K562 (cell line): ENCODE results near the gene SPINT2. TPM values are rescaled to one million over a fixed set of nuclear protein-coding genes. Genes with fewer than 3 reads are reported as not detected.

Experiments
- CBFA2T2 ChIP-seq: fragments of 450-650 bp; conservative IDR thresholded peaks from 2 replicates; pipeline ENCODE4 v1.6.1; 2017; ENCODE audit warnings: mild to moderate bottlenecking
- CEBPB ChIP-seq: fragments of 450-650 bp; IDR thresholded peaks from 2 replicates; pipeline ENCODE4 v1.6.1; 2016; ENCODE audit warnings: missing genetic modification characterization, missing compliant biosample characterization
- FOS ChIP-seq: IDR thresholded peaks from 3 replicates; pipeline ENCODE4 v1.6.1; 2011; ENCODE audit not compliant: insufficient read length; ENCODE audit errors: extremely low read depth
- KDM4B ChIP-seq, 2 experiments: fragments of 450-650 bp in 1 of 2; sonication (generic) in 1 of 2; IDR thresholded peaks; 2 replicates each; pipeline ENCODE4 v1.6.1; 2016 to 2017; ENCODE audit warnings: borderline replicate concordance in 2 of 2, antibody characterized with exemption in 1 of 2, low read depth in 1 of 2, mild to moderate bottlenecking in 1 of 2
- NFATC3 ChIP-seq: fragments of 450-650 bp; IDR thresholded peaks from 2 replicates; pipeline ENCODE4 v1.6.1; 2017; ENCODE audit warnings: mild to moderate bottlenecking
- PHTF2 ChIP-seq: fragments of 250-450 bp; sonication (Bioruptor Pico); IDR thresholded peaks from 2 replicates; pipeline ENCODE4 v1.5.0; 2021; ENCODE audit warnings: mild to moderate bottlenecking
- SAP30 ChIP-seq: fragments of 200-600 bp; sonication (generic); IDR thresholded peaks from 2 replicates; pipeline ENCODE4 v1.6.1; 2012; ENCODE audit warnings: borderline replicate concordance, low read depth, mild to moderate bottlenecking, moderate library complexity, low read length, control low read depth, inconsistent platforms; ENCODE audit not compliant: insufficient read depth, poor library complexity, severe bottlenecking
- SMARCE1 ChIP-seq: fragments of 450-650 bp; IDR thresholded peaks from 2 replicates; pipeline ENCODE4 v1.7.1; 2016; ENCODE audit warnings: mild to moderate bottlenecking
- SNRNP70 ChIP-seq: fragments of 200-400 bp; formaldehyde crosslinking; optimal IDR thresholded peaks from 2 replicates; pipeline ENCODE3; 2017; ENCODE audit warnings: low read depth, low read length
- TAF9B ChIP-seq: fragments of 450-650 bp; IDR thresholded peaks from 2 replicates; pipeline ENCODE4 v1.6.1; 2018; ENCODE audit warnings: mild to moderate bottlenecking; ENCODE audit not compliant: partially characterized antibody
- TEAD2 ChIP-seq: fragments of 450-650 bp; IDR thresholded peaks from 2 replicates; pipeline ENCODE4 v1.6.1; 2016; ENCODE audit warnings: missing genetic modification characterization, control low read depth, missing compliant biosample characterization
- XRCC5 ChIP-seq: fragments of 200-400 bp; formaldehyde crosslinking; IDR thresholded peaks from 2 replicates; pipeline ENCODE4 v1.6.1; 2017; ENCODE audit warnings: low read depth, mild to moderate bottlenecking, low read length
- ZNF444 ChIP-seq: fragments of 250-450 bp; sonication (Bioruptor Pico); IDR thresholded peaks from 2 replicates; pipeline ENCODE4 v1.4.0; 2020; ENCODE audit warnings: mild to moderate bottlenecking, moderate library complexity
- ZNF764 ChIP-seq: fragments of 250-450 bp; sonication (Bioruptor Pico); IDR thresholded peaks from 2 replicates; pipeline ENCODE4 v1.4.0; 2020; ENCODE audit warnings: low read depth, mild to moderate bottlenecking, moderate library complexity
- polyA plus RNA-seq, 8 experiments: library from polyadenylated mRNA; depleted of rRNA in 4 of 8; stranded (reverse) in 5 of 8; unstranded in 3 of 8; fragments of >200 nt; fragmentation: Nextera tagmentation in 2 of 8; fragmentation: Illumina TruSeq in 1 of 8; extraction: Ambion mirVana in 2 of 8; extraction: Trizol in 1 of 8; gene quantifications; 2 replicates each; pipeline versions ENCODE4 v1.2.1 to v1.2.3, GENCODE V29; 2011 to 2014; ENCODE audit warnings: inconsistent platforms in 1 of 8, missing spikeins in 1 of 8
- total RNA-seq, 7 experiments: library from RNA; depleted of rRNA in 6 of 7; stranded (reverse); fragments of >200 nt in 6 of 7; fragmentation: Illumina TruSeq in 2 of 7; extraction: Trizol in 2 of 7; gene quantifications; 2 replicates each; pipeline versions ENCODE4 v1.2.1 to v1.2.3, GENCODE V29; 2011 to 2021; ENCODE audit warnings: low replicate concordance in 1 of 7
- TF ChIP-seq, protein P1 (sequence below): fragments of 450-650 bp; IDR thresholded peaks from 2 replicates; pipeline ENCODE4 v1.6.1; 2016; ENCODE audit warnings: low read depth
- TF ChIP-seq, protein P2 (sequence below): fragments of 450-650 bp; IDR thresholded peaks from 2 replicates; pipeline ENCODE4 v1.6.1; 2017; ENCODE audit warnings: antibody characterized with exemption
- TF ChIP-seq, protein P3 (sequence below): fragments of 250-450 bp; sonication (Bioruptor Pico); IDR thresholded peaks from 2 replicates; pipeline ENCODE4 v1.9.0; 2021; ENCODE audit warnings: mild to moderate bottlenecking

Gene SPINT2
- total and polyA plus RNA-seq, 9 of the 15 experiments (the other 6 are each of a cell fraction or from before 2014, with no cell fraction given), result 0.65 to 4.5 (median 3.4) TPM

DNA sequence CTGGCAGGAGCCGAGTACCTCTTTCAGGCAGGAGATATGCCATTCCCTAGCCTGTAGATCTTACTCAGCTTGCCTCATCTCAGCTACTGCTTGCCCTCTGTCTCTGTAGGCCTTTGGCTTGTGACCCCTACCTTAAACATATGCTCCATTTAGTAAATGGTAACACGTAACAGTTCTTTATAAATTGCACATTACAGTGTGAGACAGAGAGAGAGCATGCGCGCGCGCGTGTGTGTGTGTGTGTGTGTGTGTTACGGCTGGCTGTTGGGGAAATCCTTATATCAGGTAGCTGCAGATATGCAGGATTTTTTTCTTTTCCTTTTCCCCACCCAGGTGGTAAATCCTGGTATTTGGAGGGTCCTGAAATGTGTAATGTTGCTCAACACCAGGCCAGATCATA lies 4.2 kb downstream of the SPINT2 start (continued):
- TF ChIP-seq, protein P1, sequence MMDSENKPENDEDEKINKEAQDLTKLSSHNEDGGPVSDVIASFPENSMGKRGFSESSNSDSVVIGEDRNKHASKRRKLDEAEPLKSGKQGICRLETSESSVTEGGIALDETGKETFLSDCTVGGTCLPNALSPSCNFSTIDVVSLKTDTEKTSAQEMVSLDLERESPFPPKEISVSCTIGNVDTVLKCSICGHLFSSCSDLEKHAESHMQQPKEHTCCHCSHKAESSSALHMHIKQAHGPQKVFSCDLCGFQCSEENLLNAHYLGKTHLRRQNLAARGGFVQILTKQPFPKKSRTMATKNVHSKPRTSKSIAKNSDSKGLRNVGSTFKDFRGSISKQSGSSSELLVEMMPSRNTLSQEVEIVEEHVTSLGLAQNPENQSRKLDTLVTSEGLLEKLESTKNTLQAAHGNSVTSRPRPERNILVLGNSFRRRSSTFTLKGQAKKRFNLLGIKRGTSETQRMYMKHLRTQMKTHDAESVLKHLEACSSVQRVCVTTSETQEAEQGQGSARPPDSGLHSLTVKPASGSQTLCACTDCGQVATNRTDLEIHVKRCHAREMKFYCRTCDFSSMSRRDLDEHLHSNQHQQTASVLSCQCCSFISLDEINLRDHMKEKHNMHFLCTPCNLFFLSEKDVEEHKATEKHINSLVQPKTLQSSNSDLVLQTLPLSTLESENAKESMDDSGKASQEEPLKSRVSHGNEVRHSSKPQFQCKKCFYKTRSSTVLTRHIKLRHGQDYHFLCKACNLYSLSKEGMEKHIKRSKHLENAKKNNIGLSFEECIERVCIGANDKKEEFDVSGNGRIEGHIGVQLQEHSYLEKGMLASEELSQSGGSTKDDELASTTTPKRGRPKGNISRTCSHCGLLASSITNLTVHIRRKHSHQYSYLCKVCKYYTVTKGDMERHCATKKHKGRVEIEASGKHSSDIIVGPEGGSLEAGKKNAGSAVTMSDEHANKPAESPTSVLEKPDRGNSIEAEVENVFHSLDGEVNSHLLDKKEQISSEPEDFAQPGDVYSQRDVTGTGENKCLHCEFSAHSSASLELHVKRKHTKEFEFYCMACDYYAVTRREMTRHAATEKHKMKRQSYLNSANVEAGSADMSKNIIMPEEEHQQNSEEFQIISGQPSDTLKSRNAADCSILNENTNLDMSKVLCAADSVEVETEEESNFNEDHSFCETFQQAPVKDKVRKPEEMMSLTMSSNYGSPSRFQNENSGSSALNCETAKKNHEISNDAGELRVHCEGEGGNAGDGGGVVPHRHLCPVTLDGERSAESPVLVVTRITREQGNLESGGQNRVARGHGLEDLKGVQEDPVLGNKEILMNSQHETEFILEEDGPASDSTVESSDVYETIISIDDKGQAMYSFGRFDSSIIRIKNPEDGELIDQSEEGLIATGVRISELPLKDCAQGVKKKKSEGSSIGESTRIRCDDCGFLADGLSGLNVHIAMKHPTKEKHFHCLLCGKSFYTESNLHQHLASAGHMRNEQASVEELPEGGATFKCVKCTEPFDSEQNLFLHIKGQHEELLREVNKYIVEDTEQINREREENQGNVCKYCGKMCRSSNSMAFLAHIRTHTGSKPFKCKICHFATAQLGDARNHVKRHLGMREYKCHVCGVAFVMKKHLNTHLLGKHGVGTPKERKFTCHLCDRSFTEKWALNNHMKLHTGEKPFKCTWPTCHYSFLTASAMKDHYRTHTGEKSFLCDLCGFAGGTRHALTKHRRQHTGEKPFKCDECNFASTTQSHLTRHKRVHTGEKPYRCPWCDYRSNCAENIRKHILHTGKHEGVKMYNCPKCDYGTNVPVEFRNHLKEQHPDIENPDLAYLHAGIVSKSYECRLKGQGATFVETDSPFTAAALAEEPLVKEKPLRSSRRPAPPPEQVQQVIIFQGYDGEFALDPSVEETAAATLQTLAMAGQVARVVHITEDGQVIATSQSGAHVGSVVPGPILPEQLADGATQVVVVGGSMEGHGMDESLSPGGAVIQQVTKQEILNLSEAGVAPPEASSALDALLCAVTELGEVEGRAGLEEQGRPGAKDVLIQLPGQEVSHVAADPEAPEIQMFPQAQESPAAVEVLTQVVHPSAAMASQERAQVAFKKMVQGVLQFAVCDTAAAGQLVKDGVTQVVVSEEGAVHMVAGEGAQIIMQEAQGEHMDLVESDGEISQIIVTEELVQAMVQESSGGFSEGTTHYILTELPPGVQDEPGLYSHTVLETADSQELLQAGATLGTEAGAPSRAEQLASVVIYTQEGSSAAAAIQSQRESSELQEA, result no peak
- TF ChIP-seq, protein P2, sequence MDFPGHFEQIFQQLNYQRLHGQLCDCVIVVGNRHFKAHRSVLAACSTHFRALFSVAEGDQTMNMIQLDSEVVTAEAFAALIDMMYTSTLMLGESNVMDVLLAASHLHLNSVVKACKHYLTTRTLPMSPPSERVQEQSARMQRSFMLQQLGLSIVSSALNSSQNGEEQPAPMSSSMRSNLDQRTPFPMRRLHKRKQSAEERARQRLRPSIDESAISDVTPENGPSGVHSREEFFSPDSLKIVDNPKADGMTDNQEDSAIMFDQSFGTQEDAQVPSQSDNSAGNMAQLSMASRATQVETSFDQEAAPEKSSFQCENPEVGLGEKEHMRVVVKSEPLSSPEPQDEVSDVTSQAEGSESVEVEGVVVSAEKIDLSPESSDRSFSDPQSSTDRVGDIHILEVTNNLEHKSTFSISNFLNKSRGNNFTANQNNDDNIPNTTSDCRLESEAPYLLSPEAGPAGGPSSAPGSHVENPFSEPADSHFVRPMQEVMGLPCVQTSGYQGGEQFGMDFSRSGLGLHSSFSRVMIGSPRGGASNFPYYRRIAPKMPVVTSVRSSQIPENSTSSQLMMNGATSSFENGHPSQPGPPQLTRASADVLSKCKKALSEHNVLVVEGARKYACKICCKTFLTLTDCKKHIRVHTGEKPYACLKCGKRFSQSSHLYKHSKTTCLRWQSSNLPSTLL, result no peak
- TF ChIP-seq CEBPB (tag) (0 out of 2 replicates have a peak, but pooled peaks have one; percentile 28), KDM4B (IDR thresholded peaks at IDR 0.05; ENCODE audit: borderline replicate concordance in 2 of 2, low read depth in 1 of 2) (no peak), FOS (no peak), ZNF444 (CRISPR knock-in tag) (no peak), TEAD2 (no peak), TAF9B (no peak), PHTF2 (CRISPR knock-in tag) (no peak), XRCC5 (no peak), NFATC3 (no peak), SMARCE1 (peak; percentile 35; the same call in 1 of the 2 replicates), ZNF764 (CRISPR knock-in tag) (no peak), SAP30 (no peak), SNRNP70 (no peak), CBFA2T2 (peak; percentile 31; the same call in 1 of the 2 replicates)
- TF ChIP-seq, protein P3, sequence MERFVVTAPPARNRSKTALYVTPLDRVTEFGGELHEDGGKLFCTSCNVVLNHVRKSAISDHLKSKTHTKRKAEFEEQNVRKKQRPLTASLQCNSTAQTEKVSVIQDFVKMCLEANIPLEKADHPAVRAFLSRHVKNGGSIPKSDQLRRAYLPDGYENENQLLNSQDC (CRISPR knock-in tag), result no peak
